ENCODE results near the gene WBP1. TPM values are rescaled to one million over a fixed set of nuclear protein-coding genes. Genes with fewer than 3 reads are reported as not detected.

Gene WBP1
- total RNA-seq, 1 experiment from 2014 or later = 37.9 TPM

DNA sequence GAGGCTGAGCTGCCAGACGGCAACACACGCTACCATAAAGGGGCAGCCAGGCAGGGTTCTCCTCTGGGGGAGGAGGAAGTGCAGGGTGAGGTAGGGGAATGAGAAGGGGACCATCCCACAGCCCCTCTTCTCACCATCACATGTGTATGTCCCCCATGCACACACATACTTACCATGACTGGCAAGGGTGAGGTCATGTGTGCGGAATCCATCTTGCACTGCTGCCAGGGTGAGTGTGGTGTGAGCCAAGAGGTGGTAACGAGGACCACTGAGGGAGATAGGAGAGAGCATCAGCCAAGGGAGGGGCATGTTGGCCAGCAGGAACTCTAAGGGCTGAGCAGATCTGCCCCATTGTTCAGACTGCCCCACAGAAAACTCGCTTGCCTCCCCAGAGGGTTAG is 29.6 kb upstream of the WBP1 start:
- no peaks in the 10 kb centered on the region for H3K27me3 ChIP-seq (replicated peaks; ENCODE audit: insufficient read depth, low read depth, low read length, poor library complexity)
- H3K4me1 ChIP-seq (ENCODE audit: insufficient read depth, low read length, poor library complexity, severe bottlenecking) = no peaks in the 10 kb centered on the region
- peaks cover 36% of the 10 kb centered on the region for H3K36me3 ChIP-seq (ENCODE audit: insufficient read depth, low read length, poor library complexity, severe bottlenecking)
- no peak for TF ChIP-seq CTCF (conservative IDR thresholded peaks at IDR 0.05; ENCODE audit: low read depth, low read length)
- H3K4me3 ChIP-seq (ENCODE audit: low read depth, low read length, poor library complexity, severe bottlenecking) = no peak overlapping the region
- no peak for DNase-seq (ENCODE audit: low spot score)
- BruUV-seq (replicated peaks) = no TSS peak
- no peak overlapping the region for H3K27ac ChIP-seq (ENCODE audit: low read depth, low read length, poor library complexity, severe bottlenecking)
- ChIA-PET CTCF (no interaction called here), POLR2A (ENCODE audit: low non-redundant PET) (no interaction called here)
- intact Hi-C loops (cut with micrococcal nuclease; ENCODE audit: unreplicated experiment) = no loop called here
- no peaks in the 10 kb centered on the region for H3K9me3 ChIP-seq (ENCODE audit: low read depth, low read length, poor library complexity, severe bottlenecking)

GRCh38 chr2:74429487-74430451 is 28.5 kb upstream of the WBP1 start:
- Histone ChIP-seq H3K9me3 (ENCODE audit: low read depth, low read length, poor library complexity, severe bottlenecking) (no peaks in the 10 kb centered on the region), H3K36me3 (ENCODE audit: insufficient read depth, low read length, poor library complexity, severe bottlenecking) (peaks cover 36% of the 10 kb centered on the region), H3K27me3 (replicated peaks; ENCODE audit: insufficient read depth, low read depth, low read length, poor library complexity) (no peaks in the 10 kb centered on the region), H3K4me1 (ENCODE audit: insufficient read depth, low read length, poor library complexity, severe bottlenecking) (no peaks in the 10 kb centered on the region), H3K4me3 (ENCODE audit: low read depth, low read length, poor library complexity, severe bottlenecking) (no peak overlapping the region), H3K27ac (ENCODE audit: low read depth, low read length, poor library complexity, severe bottlenecking) (no peak overlapping the region)
- POLR2A ChIA-PET (ENCODE audit: low non-redundant PET) = no interaction called here
- intact Hi-C loops (cut with micrococcal nuclease; ENCODE audit: unreplicated experiment) = no loop called here
- no TSS peak for BruUV-seq (replicated peaks)
- no peak for TF ChIP-seq CTCF (conservative IDR thresholded peaks at IDR 0.05; ENCODE audit: low read depth, low read length)
- no peak for TF ChIP-seq EZH2 (IDR thresholded peaks at IDR 0.05; ENCODE audit: borderline replicate concordance, low read depth, low read length, poor library complexity, severe bottlenecking)
- no peak for DNase-seq (ENCODE audit: low spot score)
- CTCF ChIA-PET = no interaction called here

GRCh38 chr2:74430502-74430901 is 27.7 kb upstream of the WBP1 start:
- intact Hi-C loops (cut with micrococcal nuclease; ENCODE audit: unreplicated experiment) = no loop called here
- ChIA-PET POLR2A (ENCODE audit: low non-redundant PET) (no interaction called here), CTCF (no interaction called here)
- H3K27me3 ChIP-seq (replicated peaks; ENCODE audit: insufficient read depth, low read depth, low read length, poor library complexity) = no peaks in the 10 kb centered on the region
- H3K36me3 ChIP-seq (ENCODE audit: insufficient read depth, low read length, poor library complexity, severe bottlenecking) = peaks cover 32% of the 10 kb centered on the region
- no peaks in the 10 kb centered on the region for H3K4me1 ChIP-seq (ENCODE audit: insufficient read depth, low read length, poor library complexity, severe bottlenecking)
- no TSS peak for BruUV-seq (replicated peaks)
- TF ChIP-seq CTCF (conservative IDR thresholded peaks at IDR 0.05; ENCODE audit: low read depth, low read length) = no peak
- DNase-seq (ENCODE audit: low spot score) = no peak
- no peaks in the 10 kb centered on the region for H3K9me3 ChIP-seq (ENCODE audit: low read depth, low read length, poor library complexity, severe bottlenecking)
- no peak overlapping the region for H3K27ac ChIP-seq (ENCODE audit: low read depth, low read length, poor library complexity, severe bottlenecking)
- H3K4me3 ChIP-seq (ENCODE audit: low read depth, low read length, poor library complexity, severe bottlenecking) = no peak overlapping the region

All from A673 (cell line).